ENCODE data around the gene FLNA.

- TF ChIP-seq CTCF (IDR thresholded peaks at IDR 0.05; ENCODE audit: low read depth, low read length) = no peak
- no peak for TF ChIP-seq POLR2A (IDR thresholded peaks at IDR 0.05; ENCODE audit: extremely low read depth, insufficient read length)
- no peak for TF ChIP-seq MAX (IDR thresholded peaks at IDR 0.05; ENCODE audit: low read depth, low read length)
Observed at GRCh38 chrX:154313147-154313546, 61.3 kb downstream of the FLNA start.
